ENCODE measurements around the gene ZNF579. TPM values are rescaled to one million over a fixed set of nuclear protein-coding genes. Genes with fewer than 3 reads are reported as not detected.

ZNF579 gene
- polyA plus RNA-seq (ENCODE audit: low read depth in 6 of 6): under 1 TPM; 0.13 to 0.85 (median 0.40) TPM

GRCh38 chr19:55580628-55581144 lies at the start of gene ZNF579:
Gene ZNF579, minus strand, starts transcription at chr19:55580848. Its CDS starts 1,209 bp downstream, at chr19:55579639.
- Mint-ChIP-seq H3K27ac (peak within 1 kb of the TSS; percentile 66 to 96 (median 90)), H3K4me1 (peaks cover 29 to 32% (median 30%) of the 10 kb centered on the region in 3 donors), H3K9me3 (peaks cover 0 to 3% (median 0%) of the 10 kb centered on the region in 7 donors), H3K27me3 (no peaks in the 10 kb centered on the region), H3K36me3 (peaks cover 0 to 8% of the 10 kb centered on the region in 2 donors), H3K4me3 (peak within 1 kb of the TSS; percentile 85 to 95 (median 90))
- DNase-seq: peak; percentile 55
- ATAC-seq (ENCODE audit: low read depth in 2 of 2): peak; percentile 63 to 74

- Mint-ChIP-seq H3K27me3 (peaks cover 0 to 4% (median 0%) of the 10 kb centered on the region in 3 donors), H3K27ac (no peak overlapping the region)
- DNase-seq: no peak
Measured at GRCh38 chr19:55626350-55626749, 45.7 kb upstream of the ZNF579 start.

GRCh38 chr19:55625004-55625326 lies 44.3 kb upstream of the ZNF579 start:
- Mint-ChIP-seq H3K4me3 (peak overlapping the region; percentile 87 to 98 (median 94)), H3K27ac (peak overlapping the region; percentile 96 to 100 (median 98)), H3K9me3 (peaks cover 0 to 5% (median 0%) of the 10 kb centered on the region in 7 donors), H3K36me3 (no peaks in the 10 kb centered on the region), H3K4me1 (peaks cover 12 to 31% (median 17%) of the 10 kb centered on the region in 3 donors), H3K27me3 (peaks cover 0 to 4% (median 0%) of the 10 kb centered on the region in 3 donors)
- DNase-seq (no peak), ATAC-seq (ENCODE audit: low read depth in 2 of 2) (no peak)

More at GRCh38 chr19:55626350-55626749, 45.7 kb upstream of the ZNF579 start:
- peaks cover 0 to 5% (median 0%) of the 10 kb centered on the region in 7 donors for H3K9me3 Mint-ChIP-seq
- H3K36me3 Mint-ChIP-seq: no peaks in the 10 kb centered on the region
- H3K4me3 Mint-ChIP-seq: peak overlapping the region in 4 of 8 donors; percentile 29 to 65 (median 32)
- ATAC-seq (ENCODE audit: low read depth in 2 of 2): no peak
- peaks cover 12 to 22% (median 17%) of the 10 kb centered on the region in 3 donors for H3K4me1 Mint-ChIP-seq

DNA sequence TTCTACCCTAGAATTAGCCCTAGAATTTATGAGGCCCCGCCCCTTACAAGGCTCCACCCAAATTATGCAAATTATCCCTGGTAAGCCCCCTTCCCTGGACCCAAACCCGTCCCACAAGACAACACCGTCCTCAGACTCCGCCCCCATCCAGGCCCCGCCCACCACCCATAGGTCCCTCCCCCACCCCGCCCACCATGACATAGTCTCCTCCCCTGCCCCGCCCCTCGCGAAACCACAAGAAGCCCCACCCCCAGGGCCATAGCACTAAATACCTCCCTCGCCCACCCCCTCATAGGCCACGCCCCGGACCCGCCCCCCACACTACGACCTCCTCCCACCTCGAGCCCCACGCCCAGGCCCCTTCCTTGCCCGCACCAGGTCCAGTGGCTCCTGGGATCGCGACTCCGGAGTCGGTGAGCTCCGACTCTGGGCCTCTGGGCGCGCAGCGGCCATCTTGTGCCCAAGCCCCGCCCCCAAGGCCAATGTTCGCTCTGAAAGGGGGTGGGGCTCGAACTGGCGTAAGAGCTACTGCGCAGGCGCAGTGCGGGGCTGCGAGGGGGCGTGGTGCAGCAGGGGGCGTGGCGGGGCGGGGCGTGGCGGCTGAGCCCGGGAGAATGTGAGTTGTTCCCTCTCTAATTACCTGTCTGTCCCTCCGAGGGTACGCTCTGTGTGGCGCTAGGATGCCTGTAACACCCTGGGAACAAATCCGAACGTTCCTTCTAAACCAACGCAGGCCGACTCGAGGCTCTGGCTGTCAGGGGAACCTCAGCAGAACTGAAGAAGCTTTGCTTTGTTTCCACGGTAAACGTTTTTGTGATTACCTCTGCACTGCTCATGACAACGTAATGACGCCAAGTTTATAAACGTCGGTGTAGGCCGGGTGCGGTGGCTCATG lies 43.7 kb upstream of the ZNF579 start, which contains the start of gene ZNF784:
Gene ZNF784 (minus strand): TSS at position 458 of the 895 bp plus-strand sequence. CDS start 5 bp downstream, at position 453.
- Mint-ChIP-seq H3K4me3 (peak within 1 kb of the TSS; percentile 87 to 98 (median 94)), H3K9me3 (peaks cover 0 to 5% (median 0%) of the 10 kb centered on the region in 7 donors), H3K36me3 (no peaks in the 10 kb centered on the region), H3K27ac (peak within 1 kb of the TSS; percentile 96 to 100 (median 98)), H3K27me3 (peaks cover 0 to 4% (median 0%) of the 10 kb centered on the region in 3 donors), H3K4me1 (peaks cover 12 to 31% (median 20%) of the 10 kb centered on the region in 3 donors)
- DNase-seq: peak; percentile 91
- peak; percentile 72 to 76 for ATAC-seq (ENCODE audit: low read depth in 2 of 2)

DNA sequence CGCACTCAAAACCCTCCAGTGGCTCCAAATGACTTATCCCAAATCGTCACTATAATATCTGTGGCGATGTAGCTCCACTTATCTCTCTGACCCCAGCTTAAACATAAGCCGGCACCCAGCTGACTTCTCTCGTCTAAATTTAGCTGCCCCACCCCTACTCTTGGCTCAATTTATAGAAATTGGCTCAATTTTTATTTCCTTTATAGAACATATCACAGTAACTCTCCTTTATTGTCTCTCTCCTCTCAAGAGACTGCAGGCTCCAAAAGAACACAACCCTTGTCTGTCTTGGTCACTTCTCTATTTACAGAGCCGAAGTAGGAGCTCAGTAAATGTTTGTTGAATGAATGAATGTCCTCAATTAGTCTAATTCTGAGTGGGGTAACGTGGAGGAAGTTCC lies 42.9 kb upstream of the ZNF579 start:
- H3K27ac Mint-ChIP-seq: peak overlapping the region in 3 of 6 donors; percentile 96 to 97 (median 97)
- H3K9me3 Mint-ChIP-seq: peaks cover 0 to 5% (median 0%) of the 10 kb centered on the region in 7 donors
- ATAC-seq (ENCODE audit: low read depth in 2 of 2) (no peak), DNase-seq (no peak)
- H3K4me3 Mint-ChIP-seq: peak overlapping the region in 6 of 8 donors; percentile 46 to 98 (median 90)
- no peaks in the 10 kb centered on the region for H3K36me3 Mint-ChIP-seq
- H3K27me3 Mint-ChIP-seq: peaks cover 0 to 4% (median 0%) of the 10 kb centered on the region in 3 donors
- peaks cover 12 to 31% (median 20%) of the 10 kb centered on the region in 3 donors for H3K4me1 Mint-ChIP-seq

DNA sequence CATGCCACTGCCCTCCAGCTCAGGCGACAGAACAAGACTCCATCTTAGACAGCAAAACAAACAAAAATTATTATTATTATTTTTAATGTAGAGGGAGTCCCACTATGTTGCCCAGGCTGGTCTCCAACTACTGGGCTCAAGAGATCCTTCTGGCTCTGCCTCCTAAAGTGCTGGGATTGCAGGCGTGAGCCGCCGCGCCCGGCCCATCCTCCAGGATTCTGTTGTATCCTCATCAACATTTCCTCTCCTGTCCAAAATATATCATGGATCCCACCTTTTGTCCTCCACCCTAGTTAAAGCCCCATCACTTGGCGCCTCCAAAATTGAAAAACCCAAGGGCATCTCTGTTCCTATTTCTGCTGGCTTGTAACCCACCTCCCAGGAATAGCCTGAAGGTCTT lies 42.5 kb upstream of the ZNF579 start:
- Mint-ChIP-seq H3K4me1 (peaks cover 12 to 31% (median 20%) of the 10 kb centered on the region in 3 donors), H3K27me3 (peaks cover 0 to 3% (median 0%) of the 10 kb centered on the region in 3 donors), H3K4me3 (peak overlapping the region in 4 of 8 donors; percentile 26 to 88 (median 72)), H3K27ac (peak overlapping the region in 3 of 6 donors; percentile 12 to 97 (median 33)), H3K36me3 (no peaks in the 10 kb centered on the region), H3K9me3 (peaks cover 0 to 5% (median 0%) of the 10 kb centered on the region in 7 donors)
- DNase-seq: no peak
- no peak for ATAC-seq (ENCODE audit: low read depth in 2 of 2)

GRCh38 chr19:55622242-55622969 lies 41.8 kb upstream of the ZNF579 start:
- Mint-ChIP-seq H3K9me3 (peaks cover 0 to 5% (median 0%) of the 10 kb centered on the region in 7 donors), H3K36me3 (no peaks in the 10 kb centered on the region), H3K27me3 (no peaks in the 10 kb centered on the region), H3K4me3 (no peak overlapping the region), H3K27ac (no peak overlapping the region), H3K4me1 (peaks cover 12 to 31% (median 20%) of the 10 kb centered on the region in 3 donors)
- DNase-seq (no peak), ATAC-seq (ENCODE audit: low read depth in 2 of 2) (no peak)

DNA sequence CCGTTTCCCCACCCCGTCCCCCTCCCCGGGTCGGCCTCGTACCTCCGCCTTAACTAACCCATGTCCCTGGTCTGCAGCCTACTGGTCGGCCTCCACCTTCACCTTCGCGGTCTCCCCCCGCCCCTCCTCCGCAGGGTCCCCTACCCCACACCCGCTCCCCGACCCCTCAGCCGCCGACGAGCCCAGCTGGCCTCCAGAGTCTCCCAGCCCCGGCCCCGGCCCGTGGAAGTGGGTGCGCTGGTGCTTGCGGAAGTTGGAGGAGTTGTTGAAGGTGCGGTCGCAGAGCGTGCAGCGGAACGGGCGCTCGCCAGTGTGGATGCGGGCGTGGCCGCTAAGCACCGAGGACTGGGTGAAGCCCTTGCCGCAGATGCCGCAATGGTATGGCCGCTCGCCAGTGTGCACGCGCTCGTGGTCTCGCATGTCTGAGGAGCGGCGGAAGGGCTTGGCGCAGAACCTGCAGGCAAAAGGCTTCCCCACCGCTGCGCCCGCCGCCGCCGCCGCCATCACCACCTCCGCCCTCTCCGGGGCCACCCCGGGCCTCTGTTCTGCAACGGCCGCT lies 41.1 kb upstream of the ZNF579 start:
- H3K4me3 Mint-ChIP-seq: no peak overlapping the region
- DNase-seq: no peak
- H3K9me3 Mint-ChIP-seq: peaks cover 0 to 5% (median 0%) of the 10 kb centered on the region in 7 donors
- ATAC-seq (ENCODE audit: low read depth in 2 of 2): no peak
- no peaks in the 10 kb centered on the region for H3K27me3 Mint-ChIP-seq
- peaks cover 12 to 31% (median 20%) of the 10 kb centered on the region in 3 donors for H3K4me1 Mint-ChIP-seq
- H3K27ac Mint-ChIP-seq: no peak overlapping the region
- H3K36me3 Mint-ChIP-seq: no peaks in the 10 kb centered on the region

DNA sequence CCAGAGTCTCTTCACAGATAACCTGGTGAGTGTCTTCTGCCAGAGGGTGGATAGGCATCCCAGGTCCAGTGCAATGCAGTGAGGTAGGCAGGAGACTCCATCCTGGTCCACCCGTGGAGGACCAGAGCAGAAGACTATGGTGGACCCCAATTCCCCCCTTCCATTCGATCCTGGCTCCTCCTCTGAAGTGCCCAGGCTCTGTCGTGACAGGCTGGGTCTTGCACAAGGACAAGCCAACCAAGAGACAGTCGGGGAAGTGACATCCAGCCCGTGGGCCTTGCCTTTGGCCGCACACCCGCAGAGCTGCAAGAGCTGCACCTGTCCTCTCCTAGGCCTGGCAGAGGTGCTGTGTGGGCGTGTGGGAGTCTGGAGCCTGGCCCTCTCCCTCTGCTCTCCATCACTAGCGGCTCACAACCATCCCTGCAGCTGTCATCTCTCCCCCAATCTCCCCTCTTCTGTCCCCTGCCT lies 40.6 kb upstream of the ZNF579 start:
- Mint-ChIP-seq H3K4me1 (peaks cover 12 to 31% (median 20%) of the 10 kb centered on the region in 3 donors), H3K4me3 (no peak overlapping the region), H3K27ac (peak overlapping the region in 1 of 6 donors; percentile 26)

DNA sequence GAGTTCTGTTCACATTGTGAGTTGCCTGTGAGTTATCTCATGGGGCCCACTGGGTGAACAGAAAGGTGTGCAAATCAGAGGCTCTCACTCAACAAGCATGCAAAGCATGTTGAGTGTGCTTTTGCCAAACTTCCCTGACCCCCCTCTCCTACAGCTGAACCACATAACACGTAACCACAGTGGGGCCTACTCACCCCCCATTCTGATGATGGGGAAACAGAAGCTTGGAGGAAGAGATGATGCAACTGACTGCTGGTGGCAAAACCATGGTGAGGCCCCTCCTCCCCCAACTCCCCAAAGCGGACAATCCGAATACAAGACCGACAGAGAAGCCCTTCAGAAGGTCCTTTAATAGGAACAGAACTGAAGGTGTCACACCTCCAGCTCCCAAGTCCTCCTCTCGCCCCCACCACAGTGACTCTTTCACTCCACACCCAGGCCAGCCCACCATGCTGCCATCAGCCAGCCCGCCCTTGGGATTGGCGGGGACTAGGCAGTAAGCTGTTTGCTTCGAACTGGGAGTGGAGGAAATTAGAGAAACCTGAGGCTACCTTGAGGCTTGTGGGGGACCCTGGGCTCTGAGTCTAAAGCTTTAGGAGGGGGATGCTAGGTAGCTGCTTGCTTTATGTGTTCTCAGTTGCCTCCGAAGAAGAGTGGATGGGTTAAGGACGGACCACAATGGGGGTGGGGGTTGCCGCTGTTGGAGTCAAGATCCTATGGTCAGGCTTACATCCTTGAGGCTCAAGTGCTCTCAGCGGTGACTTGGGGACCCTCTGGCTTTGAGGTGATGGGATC lies 40.0 kb upstream of the ZNF579 start:
- no peak for ATAC-seq (ENCODE audit: low read depth in 2 of 2)
- peak overlapping the region in 1 of 8 donors; percentile 29 for H3K4me3 Mint-ChIP-seq
- H3K36me3 Mint-ChIP-seq: no peaks in the 10 kb centered on the region
- DNase-seq: no peak
- peaks cover 0 to 5% (median 0%) of the 10 kb centered on the region in 7 donors for H3K9me3 Mint-ChIP-seq
- peaks cover 12 to 31% (median 20%) of the 10 kb centered on the region in 3 donors for H3K4me1 Mint-ChIP-seq
- peak overlapping the region in 2 of 6 donors; percentile 26 to 49 for H3K27ac Mint-ChIP-seq
- H3K27me3 Mint-ChIP-seq: no peaks in the 10 kb centered on the region

More for the DNA sequence above, 40.6 kb upstream of the ZNF579 start:
- DNase-seq (no peak), ATAC-seq (ENCODE audit: low read depth in 2 of 2) (no peak)
- H3K27me3 Mint-ChIP-seq: no peaks in the 10 kb centered on the region
- no peaks in the 10 kb centered on the region for H3K36me3 Mint-ChIP-seq
- H3K9me3 Mint-ChIP-seq: peaks cover 0 to 5% (median 0%) of the 10 kb centered on the region in 7 donors

GRCh38 chr19:55619286-55619685 lies 38.6 kb upstream of the ZNF579 start:
- Mint-ChIP-seq H3K36me3 (no peaks in the 10 kb centered on the region), H3K4me3 (no peak overlapping the region), H3K4me1 (peaks cover 8 to 22% (median 15%) of the 10 kb centered on the region in 3 donors), H3K27ac (peak overlapping the region in 2 of 6 donors; percentile 6 to 38), H3K9me3 (peaks cover 0 to 5% (median 0%) of the 10 kb centered on the region in 7 donors), H3K27me3 (no peaks in the 10 kb centered on the region)
- ATAC-seq (ENCODE audit: low read depth in 2 of 2): no peak
- no peak for DNase-seq

GRCh38 chr19:55618426-55618825 lies 37.8 kb upstream of the ZNF579 start:
- H3K27me3 Mint-ChIP-seq: no peaks in the 10 kb centered on the region
- H3K4me3 Mint-ChIP-seq: no peak overlapping the region
- no peak for ATAC-seq (ENCODE audit: low read depth in 2 of 2)
- peaks cover 4 to 13% (median 9%) of the 10 kb centered on the region in 3 donors for H3K4me1 Mint-ChIP-seq
- peak overlapping the region in 1 of 6 donors; percentile 57 for H3K27ac Mint-ChIP-seq
- no peak for DNase-seq
- H3K36me3 Mint-ChIP-seq: no peaks in the 10 kb centered on the region
- H3K9me3 Mint-ChIP-seq: no peaks in the 10 kb centered on the region
